ENCODE data around the gene SIRT2.
"Not testable (repeated sequence)": the region's sequence is repeated elsewhere in the genome, so short reads cannot be mapped to it uniquely, and the experiment has no call there.

SIRT2 gene

DNA sequence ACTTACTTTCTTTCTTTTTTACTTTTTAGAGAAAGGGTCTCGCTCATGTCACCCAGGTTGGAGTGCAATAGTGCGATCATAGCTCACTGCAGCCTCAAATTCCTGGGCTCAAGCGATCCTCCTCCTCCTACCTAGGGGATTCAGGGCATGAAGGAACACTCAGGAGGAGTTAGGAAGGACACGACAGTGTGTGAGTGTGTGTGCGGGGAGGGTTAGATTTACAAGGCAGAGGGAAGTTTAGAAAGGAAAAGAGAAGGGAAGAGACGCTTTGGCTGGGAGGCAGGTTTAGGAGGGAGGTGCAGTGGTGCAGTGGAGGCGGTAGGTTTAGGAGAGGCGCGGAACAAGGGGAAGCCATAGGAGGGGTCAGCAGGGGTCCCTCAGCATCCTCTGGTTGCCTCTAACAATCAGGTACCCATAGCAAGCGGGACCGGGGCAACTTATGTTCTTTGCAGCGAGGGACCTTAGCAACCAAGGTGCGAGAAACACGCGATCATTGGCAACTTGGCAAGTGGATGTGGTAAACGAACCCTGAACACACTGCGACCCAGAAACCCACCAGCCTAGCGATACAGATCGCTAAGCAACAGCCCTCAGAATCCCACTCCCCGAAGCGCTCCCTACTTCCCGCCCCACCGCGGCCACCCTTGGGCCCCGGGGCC, 501 bp downstream of the SIRT2 start:
- no peak for DNase-seq (ENCODE audit: insufficient read length, low spot score)
- peak; percentile 28 for FAIRE-seq

DNA sequence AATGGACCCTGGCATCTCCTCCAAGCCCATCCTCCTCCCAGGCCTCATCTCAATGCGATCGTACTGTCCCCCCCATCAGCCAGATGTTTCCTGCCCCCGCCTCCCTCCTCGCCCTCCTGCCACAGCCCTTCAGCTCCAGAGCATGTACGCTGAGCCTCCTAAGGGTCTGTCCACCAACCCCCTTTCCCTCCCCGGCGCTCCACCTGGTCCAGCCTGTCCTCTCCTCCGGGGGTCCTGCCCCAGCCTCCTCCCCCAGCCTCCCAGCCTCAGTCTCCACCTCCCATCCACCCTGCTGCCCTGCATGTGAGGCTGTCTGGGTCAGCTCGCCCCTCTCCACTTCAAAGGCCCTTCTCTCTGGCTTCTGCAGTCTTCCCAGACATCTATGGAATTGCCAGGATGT, 4.5 kb downstream of the SIRT2 start:
- no peak for FAIRE-seq

DNA sequence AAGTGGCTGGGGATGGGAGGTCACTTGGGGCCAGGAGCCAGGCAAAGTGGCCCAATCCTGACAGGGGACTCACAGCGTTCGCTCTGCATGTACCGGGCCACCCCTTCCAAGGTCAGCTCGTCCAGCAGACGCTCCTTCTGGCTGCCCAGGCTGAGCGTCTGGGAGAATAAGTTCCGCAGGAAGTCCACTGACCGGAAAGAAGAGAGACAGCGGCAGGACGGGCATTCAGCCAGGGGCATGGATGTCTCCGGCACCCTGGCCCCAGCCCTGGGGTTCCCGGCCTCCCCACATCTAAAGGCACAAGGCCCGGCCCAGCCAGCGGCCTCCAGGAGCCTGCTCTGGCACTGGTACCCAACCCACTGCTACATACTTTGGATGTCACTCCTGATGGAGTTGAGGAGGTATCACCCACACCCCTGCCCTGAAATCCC, 6.1 kb downstream of the SIRT2 start:
- FAIRE-seq, result no peak

More for the DNA sequence above, 4.5 kb downstream of the SIRT2 start:
- DNase-seq (ENCODE audit: insufficient read length, low spot score), result no peak

GRCh38 chr19:38892841-38893240, 6.6 kb downstream of the SIRT2 start:
- DNase-seq (ENCODE audit: insufficient read length, low spot score), result no peak
- no peak for FAIRE-seq

More for the DNA sequence above, 6.1 kb downstream of the SIRT2 start:
- DNase-seq (ENCODE audit: insufficient read length, low spot score), result no peak

DNA sequence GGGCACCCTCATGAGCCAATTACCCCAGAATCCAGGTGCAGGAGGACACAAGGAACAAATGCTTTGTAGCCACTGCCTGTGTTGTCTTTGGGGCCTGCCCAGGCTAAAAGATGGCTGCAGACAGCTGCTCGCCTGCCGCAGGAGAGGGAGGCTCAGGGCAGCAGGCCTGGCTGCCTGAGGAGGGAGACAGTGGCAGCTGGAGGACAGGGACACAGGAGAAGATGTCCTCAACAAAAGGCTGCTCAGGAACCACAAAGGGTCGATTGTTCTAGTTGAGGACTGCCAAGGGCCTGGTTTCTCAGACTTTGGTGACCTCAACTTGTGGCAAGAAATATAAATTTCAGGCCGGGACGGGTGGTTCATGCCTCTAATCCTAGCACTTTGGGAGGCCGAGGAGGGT, 7.6 kb downstream of the SIRT2 start:
- DNase-seq (ENCODE audit: insufficient read length, low spot score), result no peak
- no peak for FAIRE-seq

- DNase-seq (ENCODE audit: insufficient read length, low spot score) (no peak), FAIRE-seq (no peak)
Observed at GRCh38 chr19:38890686-38891085, 8.7 kb downstream of the SIRT2 start.

GRCh38 chr19:38889803-38890202, 9.6 kb downstream of the SIRT2 start:
- no peak for FAIRE-seq
- no peak for DNase-seq (ENCODE audit: insufficient read length, low spot score)

- no peak for FAIRE-seq
- no peak for DNase-seq (ENCODE audit: insufficient read length, low spot score)
Observed at GRCh38 chr19:38888876-38889275, 10.5 kb downstream of the SIRT2 start.

DNA sequence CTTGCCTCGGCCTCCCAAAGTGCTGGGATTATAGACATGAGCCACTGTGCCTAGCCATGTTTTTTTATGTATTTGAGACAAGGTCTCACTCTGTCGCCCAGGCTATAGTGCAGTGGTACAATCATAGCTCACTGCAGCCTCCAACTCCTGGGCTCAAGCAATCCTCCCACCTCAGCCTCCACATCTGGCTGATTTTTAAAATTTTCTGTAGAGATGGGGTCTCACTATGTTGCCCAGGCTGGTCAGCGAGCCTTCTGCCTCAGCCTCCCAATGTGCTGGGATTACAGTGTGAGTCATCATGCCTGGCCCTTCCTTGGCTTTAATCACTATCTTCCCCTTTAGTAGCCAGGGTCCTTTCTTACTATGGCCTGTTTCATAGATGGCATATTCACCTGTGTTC, 14.7 kb downstream of the SIRT2 start:
- FAIRE-seq; DNase-seq (ENCODE audit: insufficient read length, low spot score): not testable (repeated sequence)

DNA sequence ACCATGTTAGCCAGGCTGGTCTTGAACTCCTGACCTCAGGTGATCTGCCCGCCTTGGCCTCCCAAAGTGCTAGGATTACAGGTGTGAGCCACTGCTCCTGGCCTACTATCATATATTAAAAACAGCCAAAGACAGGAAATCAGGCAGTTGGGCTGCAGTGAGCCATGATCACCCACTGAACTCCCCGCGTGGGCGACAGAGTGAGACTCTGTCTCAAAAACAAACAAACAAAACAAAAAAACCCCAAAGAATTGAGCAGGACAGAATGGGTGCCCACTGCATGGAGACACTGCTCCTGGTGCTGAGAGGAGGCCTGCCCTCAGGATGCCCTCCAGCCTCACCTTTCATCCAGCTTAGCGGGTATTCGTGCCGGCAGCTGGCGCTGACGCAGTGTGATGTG, 16.1 kb downstream of the SIRT2 start:
- DNase-seq (ENCODE audit: insufficient read length, low spot score) (no peak), FAIRE-seq (no peak)

GRCh38 chr19:38880882-38881609, 18.4 kb downstream of the SIRT2 start:
- FAIRE-seq (no peak), DNase-seq (ENCODE audit: insufficient read length, low spot score) (no peak)

DNA sequence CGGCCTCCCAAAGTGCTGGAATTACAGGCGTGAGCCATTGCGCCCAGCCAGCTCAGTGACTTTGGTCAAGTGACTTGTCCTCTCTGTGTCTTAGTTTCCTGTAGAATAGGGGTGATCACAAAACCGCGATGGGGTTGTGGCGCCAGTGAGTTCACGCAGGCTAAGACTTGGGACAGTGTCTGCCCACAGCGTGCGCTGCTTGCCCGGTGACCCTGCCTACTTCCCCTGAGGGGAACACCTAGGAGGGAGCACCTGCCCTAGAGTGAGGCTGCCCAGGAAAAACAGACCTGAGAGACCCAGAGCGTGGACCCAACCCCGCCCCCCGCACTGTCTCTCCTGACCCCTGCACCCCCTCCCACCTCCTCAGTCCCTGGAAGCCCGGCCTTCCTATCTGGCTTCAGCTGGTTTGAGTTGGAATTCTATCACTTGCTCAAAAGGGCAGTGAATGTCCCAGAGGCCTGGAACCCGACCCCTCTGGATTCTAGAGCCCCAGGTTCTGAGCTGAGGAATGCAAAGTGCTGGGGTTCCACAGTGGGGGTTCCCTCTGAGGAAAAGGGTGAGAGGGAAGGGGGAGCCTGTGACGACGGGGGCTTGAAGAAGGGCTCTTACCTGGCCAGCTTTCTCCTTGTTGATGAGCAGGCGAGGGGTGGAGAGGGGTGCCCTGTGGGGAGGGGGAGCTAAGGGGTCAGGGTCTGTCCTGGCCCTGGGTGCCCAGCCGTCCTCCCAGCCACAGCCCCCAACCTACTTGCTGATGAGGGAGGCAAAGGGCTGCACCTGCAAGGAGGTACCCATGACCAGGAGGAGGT, 19.1 kb downstream of the SIRT2 start:
- DNase-seq (ENCODE audit: insufficient read length, low spot score) (no peak), FAIRE-seq (no peak)

- DNase-seq (ENCODE audit: insufficient read length, low spot score) (no peak), FAIRE-seq (no peak)
Observed at GRCh38 chr19:38879400-38879751, 20.0 kb downstream of the SIRT2 start.

DNA sequence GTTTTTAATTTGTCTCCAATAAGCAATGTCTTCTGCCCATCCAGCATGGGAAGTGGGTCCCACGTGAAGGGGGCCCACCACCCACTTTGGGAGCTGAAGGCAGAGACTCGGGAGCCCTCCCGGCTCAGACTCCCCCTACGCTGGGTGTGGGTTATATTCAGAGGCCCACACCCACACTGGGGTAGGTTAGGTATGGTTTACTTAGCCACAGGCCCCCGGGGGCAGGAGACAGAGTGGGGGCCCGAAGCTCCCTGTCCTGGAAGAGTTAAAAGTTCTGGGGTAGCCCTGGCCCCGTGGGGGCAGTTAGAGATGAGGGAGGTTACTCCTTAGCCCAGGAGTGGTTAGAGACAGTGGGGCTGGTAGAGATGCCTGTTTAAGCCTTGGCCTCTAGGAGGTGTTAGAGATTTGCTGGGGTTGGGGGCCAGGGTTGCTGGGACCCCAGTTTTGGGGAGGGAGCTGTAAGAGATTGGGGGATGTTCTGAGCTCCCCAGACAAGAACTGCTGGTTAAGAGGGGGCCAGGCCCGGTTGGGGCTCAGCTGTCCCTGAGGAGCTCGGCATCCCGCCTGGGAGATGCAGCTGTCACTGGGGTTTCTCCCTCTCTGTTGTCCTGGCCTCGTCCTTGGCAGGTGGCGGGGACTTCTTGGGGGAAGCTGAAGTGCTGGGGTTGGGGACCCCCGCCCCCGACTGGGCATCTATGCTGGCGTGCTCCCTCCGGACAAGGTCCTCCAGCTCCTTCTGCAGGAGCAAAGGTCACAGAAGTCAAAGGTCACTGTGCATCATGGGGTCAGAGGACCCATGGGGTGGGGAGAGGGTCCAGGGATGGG, 20.6 kb downstream of the SIRT2 start:
- peak; percentile 45 for FAIRE-seq
- no peak for DNase-seq (ENCODE audit: insufficient read length, low spot score)

- FAIRE-seq (peak; percentile 92), DNase-seq (ENCODE audit: insufficient read length, low spot score) (peak; percentile 87)
Observed at GRCh38 chr19:38877781-38878574, 21.4 kb downstream of the SIRT2 start, which contains the start of gene RINL. Gene RINL, minus strand, starts transcription at chr19:38878275. Its CDS starts 1,533 bp downstream, at chr19:38876742.

DNA sequence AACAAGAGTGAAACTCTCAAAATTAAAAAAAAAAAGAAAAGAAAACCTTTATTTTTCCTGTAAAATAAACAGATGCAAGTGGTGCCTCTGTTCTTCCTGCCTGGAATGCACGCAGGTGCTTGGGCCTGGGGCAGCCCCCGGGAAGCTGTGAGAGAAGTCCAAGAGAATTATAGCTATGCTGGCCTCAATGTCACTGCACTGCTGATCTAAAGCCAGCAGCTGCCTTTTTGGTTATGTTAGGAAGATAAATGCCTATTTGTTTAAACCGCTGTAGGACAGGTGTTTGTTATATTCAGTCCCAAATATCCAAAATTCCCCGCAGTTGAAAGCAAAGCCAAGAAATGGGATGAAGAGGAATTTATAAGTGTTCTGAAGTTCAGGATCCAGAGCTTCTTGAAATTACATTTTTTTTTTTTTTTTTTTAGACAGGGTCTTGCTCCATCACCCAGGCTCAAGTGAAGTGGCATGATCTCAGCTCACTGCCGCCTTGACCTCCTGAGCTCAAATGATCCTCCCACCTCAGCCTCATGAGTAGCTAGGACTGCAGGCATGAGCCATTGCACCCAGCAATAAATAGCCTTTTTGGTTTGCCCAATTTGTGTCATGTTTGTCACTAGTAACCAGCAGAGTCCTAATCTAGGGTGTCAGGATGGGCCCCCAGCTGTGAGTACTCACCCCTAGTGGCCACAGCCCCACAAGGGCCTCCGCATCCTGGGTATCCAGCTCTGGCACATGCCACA, 23.6 kb downstream of the SIRT2 start:
- DNase-seq (ENCODE audit: insufficient read length, low spot score) (no peak), FAIRE-seq (no peak)

DNA sequence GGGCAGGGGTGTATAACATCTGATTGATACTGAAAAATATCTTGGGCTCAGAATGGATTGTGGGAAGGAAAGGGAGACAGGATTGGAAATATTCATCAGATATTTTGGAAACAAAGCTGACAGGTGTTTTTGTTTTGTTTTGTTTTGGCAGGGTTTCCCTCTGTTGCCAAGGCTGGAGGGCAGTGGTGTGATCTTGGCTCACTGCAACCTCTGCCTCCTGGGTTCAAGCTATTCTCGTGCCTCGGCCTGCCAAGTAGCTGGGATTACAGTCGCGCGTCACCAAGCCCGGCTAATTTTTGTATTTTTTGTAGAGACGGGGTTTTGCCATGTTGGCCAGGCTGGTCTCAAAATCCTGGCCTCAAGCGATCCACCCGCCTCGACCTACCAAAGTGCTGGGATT, 26.0 kb downstream of the SIRT2 start:
- DNase-seq (ENCODE audit: insufficient read length, low spot score); FAIRE-seq: not testable (repeated sequence)

- no peak for DNase-seq (ENCODE audit: insufficient read length, low spot score)
- FAIRE-seq, result no peak
Observed at GRCh38 chr19:38870612-38871011, 28.8 kb downstream of the SIRT2 start.

All from GM19239 (cell line).